IMR-90 (cell line): ENCODE data around the gene CALD1. TPM values are rescaled to one million over a fixed set of nuclear protein-coding genes. Genes with fewer than 3 reads are reported as not detected.

Experiments used
- CHD1 ChIP-seq: IDR thresholded peaks from 2 replicates; pipeline ENCODE4 v1.6.1; 2012; ENCODE audit warnings: low read depth, low read length, improper control_type of control experiment
- FOS ChIP-seq: fragments of 150-350 bp; IDR thresholded peaks from 2 replicates; pipeline ENCODE4 v1.6.1; 2016; ENCODE audit warnings: low read depth, low read length
- NFE2L2 ChIP-seq: fragments of 150-350 bp; IDR thresholded peaks from 2 replicates; pipeline ENCODE4 v1.6.1; 2016; ENCODE audit warnings: low read depth, mild to moderate bottlenecking, low read length
- RFX5 ChIP-seq: IDR thresholded peaks from 2 replicates; pipeline ENCODE4 v1.8.0; 2012; ENCODE audit warnings: low read depth, mild to moderate bottlenecking, low read length, moderate library complexity
- USF2 ChIP-seq: fragments of 150-350 bp; IDR thresholded peaks from 2 replicates; pipeline ENCODE4 v1.6.1; 2017; ENCODE audit warnings: mild to moderate bottlenecking, antibody characterized with exemption, low read length, low read depth
- polyA plus RNA-seq, 3 experiments: library from polyadenylated mRNA; depleted of rRNA; stranded (reverse); fragments of >200 nt; gene quantifications; 2 replicates each; pipeline ENCODE4 v1.2.3, GENCODE V29; 2012; ENCODE audit warnings: low replicate concordance in 1 of 3
- total RNA-seq: library from RNA; depleted of rRNA; stranded (reverse); fragments of >200 nt; gene quantifications from 2 replicates; pipeline ENCODE4 v1.2.3, GENCODE V29; 2012
- TF ChIP-seq, protein P1 (sequence below): conservative IDR thresholded peaks from 2 replicates; pipeline ENCODE4 v1.5.1; 2012; ENCODE audit warnings: mild to moderate bottlenecking, low read depth, low read length, improper control_type of control experiment

The CALD1 gene
- total and polyA plus RNA-seq, 2 of the 4 experiments (the other 2 are of a cell fraction) = 375 to 487 TPM

DNA sequence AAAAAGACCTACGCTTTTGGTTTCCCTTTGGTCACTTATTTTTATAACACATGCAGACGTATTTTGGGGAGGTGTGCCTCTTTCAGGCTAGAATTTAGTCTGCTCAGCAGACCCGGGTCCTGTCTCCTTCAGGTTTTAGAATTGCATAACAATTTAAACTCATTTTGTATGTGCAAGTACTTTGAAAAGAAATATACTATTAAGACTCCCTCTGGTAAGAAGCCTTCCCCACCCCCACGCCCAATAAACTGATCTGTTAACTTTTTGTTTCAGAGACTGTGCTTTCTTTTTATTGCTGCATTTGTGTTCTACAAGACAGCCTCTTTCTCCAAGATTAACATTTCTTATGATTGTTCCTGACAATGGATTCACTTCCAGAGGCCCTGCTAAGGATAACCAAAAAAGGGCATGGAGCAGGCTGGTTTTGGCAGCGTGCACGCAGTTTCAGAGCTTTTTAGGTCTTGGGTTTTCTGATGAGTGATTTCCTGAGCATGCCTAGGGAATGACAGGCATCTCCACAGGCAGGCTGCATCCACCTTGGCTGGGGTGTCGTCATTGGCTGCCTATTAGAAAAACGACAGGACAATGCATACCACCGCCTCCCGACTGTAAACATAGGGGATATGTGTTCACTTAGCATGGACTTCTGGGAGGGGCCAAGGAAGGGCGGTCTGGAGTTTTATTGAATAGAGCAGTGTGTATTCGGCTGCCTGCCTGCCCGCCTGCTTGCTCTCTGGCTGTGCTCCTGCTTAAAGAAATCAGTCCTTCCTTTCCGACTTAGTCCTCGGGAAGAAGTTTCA lies at the start of gene CALD1 (continued):
- TF ChIP-seq, protein P1, sequence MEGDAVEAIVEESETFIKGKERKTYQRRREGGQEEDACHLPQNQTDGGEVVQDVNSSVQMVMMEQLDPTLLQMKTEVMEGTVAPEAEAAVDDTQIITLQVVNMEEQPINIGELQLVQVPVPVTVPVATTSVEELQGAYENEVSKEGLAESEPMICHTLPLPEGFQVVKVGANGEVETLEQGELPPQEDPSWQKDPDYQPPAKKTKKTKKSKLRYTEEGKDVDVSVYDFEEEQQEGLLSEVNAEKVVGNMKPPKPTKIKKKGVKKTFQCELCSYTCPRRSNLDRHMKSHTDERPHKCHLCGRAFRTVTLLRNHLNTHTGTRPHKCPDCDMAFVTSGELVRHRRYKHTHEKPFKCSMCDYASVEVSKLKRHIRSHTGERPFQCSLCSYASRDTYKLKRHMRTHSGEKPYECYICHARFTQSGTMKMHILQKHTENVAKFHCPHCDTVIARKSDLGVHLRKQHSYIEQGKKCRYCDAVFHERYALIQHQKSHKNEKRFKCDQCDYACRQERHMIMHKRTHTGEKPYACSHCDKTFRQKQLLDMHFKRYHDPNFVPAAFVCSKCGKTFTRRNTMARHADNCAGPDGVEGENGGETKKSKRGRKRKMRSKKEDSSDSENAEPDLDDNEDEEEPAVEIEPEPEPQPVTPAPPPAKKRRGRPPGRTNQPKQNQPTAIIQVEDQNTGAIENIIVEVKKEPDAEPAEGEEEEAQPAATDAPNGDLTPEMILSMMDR = no peak
- no peak for TF ChIP-seq USF2
- no peak for TF ChIP-seq CHD1
- TF ChIP-seq RFX5 = no peak
- peak; percentile 63 for TF ChIP-seq FOS
- TF ChIP-seq NFE2L2 = no peak
